Measurements from ENCODE around the gene PTCD1. TPM values are rescaled to one million over a fixed set of nuclear protein-coding genes. Genes with fewer than 3 reads are reported as not detected.

PTCD1 gene
- total and polyA plus RNA-seq, 2 of the 8 experiments (the other 6 are each of a cell fraction or from before 2014, with no cell fraction given): 7.5 to 7.6 TPM

GRCh38 chr7:99380032-99380822 lies 58.4 kb downstream of the PTCD1 start:
- Histone ChIP-seq H3K79me2 (ENCODE audit: control insufficient read depth in 1 of 2, insufficient read depth in 2 of 2, low read length in 2 of 2) (peaks cover 0 to 19% of the 10 kb centered on the region in 2 experiments; a peak in 2 of 4 replicates), H2BK120ac (replicated peaks; ENCODE audit: low read depth, low read length) (no peak overlapping the region), H2BK5ac (ENCODE audit: low read depth, low read length) (no peak overlapping the region), H2BK20ac (ENCODE audit: low read length) (no peak overlapping the region), H3K27me3 (replicated peaks in 1 of 4; ENCODE audit: control insufficient read depth in 3 of 4, extremely low read depth in 1 of 4, insufficient read depth in 3 of 4, low read length in 3 of 4) (no peaks in the 10 kb centered on the region), H4K91ac (replicated peaks; ENCODE audit: insufficient read length, low read length) (no peak overlapping the region), H2BK12ac (ENCODE audit: low read depth, low read length) (no peak overlapping the region), H3K23ac (ENCODE audit: insufficient read length) (no peak overlapping the region), H2AK5ac (ENCODE audit: low read depth, low read length) (no peak overlapping the region), H3K4me3 (ENCODE audit: extremely low read depth in 1 of 4, insufficient read depth in 2 of 4, low read depth in 3 of 4, low read length in 4 of 4) (no peak overlapping the region), H3K79me1 (ENCODE audit: low read depth, low read length) (peaks cover 16% of the 10 kb centered on the region), H3K18ac (ENCODE audit: extremely low read depth, low read length) (no peak overlapping the region), H3K9me3 (ENCODE audit: insufficient read depth in 2 of 2, low read depth in 1 of 2, low read length in 1 of 2) (no peaks in the 10 kb centered on the region), H3K4me2 (ENCODE audit: insufficient read depth in 1 of 2, low read depth in 2 of 2, low read length in 2 of 2) (peak overlapping the region in 1 of 2 experiments; percentile 47; a peak in 2 of 4 replicates), H4K8ac (ENCODE audit: extremely low read depth, insufficient read depth, low read length) (no peak overlapping the region; the same call in 1 of the 2 replicates), H3K14ac (ENCODE audit: insufficient read length) (no peak overlapping the region), H2BK15ac (ENCODE audit: low read length) (no peak overlapping the region), H3K27ac (ENCODE audit: low read depth, low read length) (no peak overlapping the region), H3K9ac (replicated peaks in 1 of 4; ENCODE audit: extremely low read depth in 1 of 4, low read depth in 3 of 4, low read length in 3 of 4) (no peak overlapping the region; a peak in 1 of 7 replicates), H3K23me2 (ENCODE audit: low read depth, low read length) (no peaks in the 10 kb centered on the region; the same call in 1 of the 2 replicates), H2AFZ (ENCODE audit: low read length) (no peak overlapping the region), H3K4ac (replicated peaks; ENCODE audit: insufficient read length, low read depth, low read length) (no peak overlapping the region), H3K4me1 (replicated peaks in 1 of 4; ENCODE audit: control insufficient read depth in 3 of 4, insufficient read depth in 4 of 4, low read length in 3 of 4) (peaks cover 0 to 5% (median 1%) of the 10 kb centered on the region in 4 experiments; a peak in 3 of 7 replicates), H4K20me1 (replicated peaks in 1 of 2; ENCODE audit: control insufficient read depth in 1 of 2, insufficient read depth in 2 of 2, low read length in 2 of 2) (peaks cover 14 to 23% of the 10 kb centered on the region in 2 experiments), H3K36me3 (ENCODE audit: control insufficient read depth in 2 of 4, insufficient read depth in 4 of 4, low read length in 3 of 4) (peaks cover 0 to 3% (median 0%) of the 10 kb centered on the region in 4 experiments; a peak in 2 of 8 replicates), H4K5ac (ENCODE audit: insufficient read length, low read depth, low read length) (no peak overlapping the region), H3K56ac (replicated peaks; ENCODE audit: insufficient read length, low read depth, low read length) (no peak overlapping the region)
- ChIA-PET CTCF (ENCODE audit: partially characterized antibody) (interaction anchor here (0.6 to 0.9 kb wide), 2 partner anchors 11 to 13 kb away, joined by 3 to 4 read pairs; no protein-coding TSS in a partner anchor), POLR2A (ENCODE audit: partially characterized antibody) (interaction anchor here (0.6 to 2.9 kb wide), 3 partner anchors 12 to 29 kb away, joined by 4 to 19 read pairs (median 6); partner anchors contain the start of genes BUD31 and PDAP1)
- 89% methylated on average over 12 of the region's 12 CpGs; no CpG with 5 or more reads in 1 of the 2 experiments for WGBS, 2 experiments (ENCODE audit: extremely low coverage in 1 of 2, insufficient coverage in 1 of 2, insufficient read length in 1 of 2, insufficient replicate concordance in 2 of 2, low coverage in 1 of 2, low lambda C conversion rate in 2 of 2, missing lambda C conversion rate in 1 of 2)
- DNase-seq (ENCODE audit: low read depth in 1 of 2, low spot score in 2 of 2) (no peak), FAIRE-seq (no peak)
- no peak for TF ChIP-seq BACH1 (IDR thresholded peaks at IDR 0.05; ENCODE audit: low read length)
- TF ChIP-seq JUN (IDR thresholded peaks at IDR 0.05; ENCODE audit: low read depth, low read length): no peak
- no peak for TF ChIP-seq POLR2AphosphoS5 (IDR thresholded peaks at IDR 0.05; ENCODE audit: low read depth, low read length)
- no peak for TF ChIP-seq TCF12 (IDR thresholded peaks at IDR 0.05; ENCODE audit: low read depth, low read length)
- no peak for TF ChIP-seq SIX5 (IDR thresholded peaks at IDR 0.05; ENCODE audit: low read depth, low read length)
- TF ChIP-seq TEAD4 (IDR thresholded peaks at IDR 0.05; ENCODE audit: low read depth, low read length): no peak
